8988T (cell line): ENCODE results near the gene ZER1.

ENCODE experiments used
- DNase-seq: peaks from one replicate; pipeline ENCODE4 v3.0.0; 2011

ZER1 gene

DNA sequence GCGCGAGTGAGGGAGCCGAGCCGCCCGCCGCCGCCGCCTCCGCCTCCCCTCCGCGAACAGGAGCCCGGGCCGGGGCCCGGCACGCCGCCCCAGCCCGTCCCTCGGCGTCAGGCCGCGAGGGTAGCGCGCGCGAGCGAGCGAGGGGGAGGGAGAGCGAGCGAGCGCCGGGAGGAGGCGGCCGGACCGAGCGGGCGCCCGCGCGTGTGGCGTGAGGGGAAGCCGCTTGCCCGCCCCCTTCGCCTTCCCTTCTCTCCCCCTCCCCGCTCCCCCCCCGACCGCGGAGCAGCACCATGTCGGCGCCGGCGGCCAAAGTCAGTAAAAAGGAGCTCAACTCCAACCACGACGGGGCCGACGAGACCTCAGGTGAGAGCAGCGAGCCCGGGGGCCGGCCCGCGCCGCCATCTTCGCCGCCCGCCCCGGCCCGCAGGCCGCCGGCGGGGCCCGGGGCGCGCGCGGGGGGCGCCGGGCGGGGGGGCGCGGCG, 82.4 kb downstream of the ZER1 start:
- DNase-seq: no peak

- DNase-seq: peak; percentile 100
Observed at GRCh38 chr9:128688501-128689292, 83.0 kb downstream of the ZER1 start, which contains the start of gene SET. TSS of gene SET (plus strand) at chr9:128689222. CDS start at chr9:128689583, 361 bp downstream.

DNA sequence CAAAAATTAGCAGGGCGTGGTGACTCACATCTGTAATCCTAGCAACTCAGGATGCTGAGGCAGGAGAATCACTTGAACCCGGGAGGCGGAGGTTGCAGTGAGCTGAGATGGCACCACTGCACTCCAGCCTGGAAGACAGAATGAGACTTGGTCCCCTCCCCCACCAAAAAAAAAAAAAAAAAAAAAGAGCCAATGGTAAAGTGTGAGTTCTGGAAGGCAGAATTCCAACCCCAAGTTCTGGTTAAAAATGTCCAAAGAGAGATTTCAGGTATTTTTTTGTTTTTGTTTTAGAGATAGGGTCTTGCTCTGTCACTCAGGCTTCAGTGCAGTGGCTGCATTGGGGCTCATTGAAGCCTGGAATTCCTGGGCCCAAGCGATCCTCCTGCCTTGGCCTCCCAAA, 84.3 kb downstream of the ZER1 start:
- no peak for DNase-seq

- DNase-seq: no peak
Observed at GRCh38 chr9:128685636-128686489, 85.9 kb downstream of the ZER1 start.

DNA sequence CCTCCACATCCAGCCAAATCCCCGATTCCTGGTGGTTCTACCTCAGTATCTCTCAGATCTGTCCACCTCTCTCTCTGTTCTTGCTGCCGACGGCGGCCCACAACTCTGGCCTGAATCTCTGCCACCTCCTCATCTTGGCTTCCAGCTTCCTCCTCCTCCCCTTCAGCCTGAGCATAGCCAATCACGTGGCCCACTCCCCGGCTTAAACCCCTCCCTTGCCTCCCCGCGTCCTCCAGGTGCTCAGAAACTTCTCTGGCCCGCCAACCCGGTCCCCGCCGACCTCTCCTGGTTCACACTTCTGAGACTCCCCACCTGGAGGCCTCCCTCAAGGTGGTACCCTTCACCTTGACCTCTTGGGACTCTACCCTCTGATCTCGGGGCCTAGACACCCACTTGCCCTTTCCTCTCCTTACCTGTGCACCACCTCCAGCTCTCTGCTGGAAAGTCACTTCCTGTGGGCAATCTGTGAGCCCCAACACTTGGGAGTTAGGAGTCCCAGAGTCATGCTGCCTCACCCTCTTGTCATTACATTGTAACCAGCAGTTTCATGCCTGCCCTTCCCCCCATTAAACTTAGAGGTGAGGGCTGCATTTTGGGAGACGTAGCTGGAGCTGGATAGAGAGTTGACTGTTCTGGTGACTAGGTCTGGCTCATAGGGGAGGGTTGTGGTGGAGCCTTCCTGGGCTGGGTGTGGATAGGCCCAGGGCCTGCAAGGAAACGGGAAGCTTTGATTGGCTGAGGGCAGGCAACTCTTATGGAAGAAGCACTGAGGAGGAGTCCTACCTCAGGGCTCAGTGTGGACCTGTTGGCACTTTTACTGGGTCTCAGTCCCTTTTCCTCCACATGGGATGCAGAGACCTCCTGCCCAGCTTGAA, 87.2 kb downstream of the ZER1 start:
- DNase-seq: peak; percentile 76

DNA sequence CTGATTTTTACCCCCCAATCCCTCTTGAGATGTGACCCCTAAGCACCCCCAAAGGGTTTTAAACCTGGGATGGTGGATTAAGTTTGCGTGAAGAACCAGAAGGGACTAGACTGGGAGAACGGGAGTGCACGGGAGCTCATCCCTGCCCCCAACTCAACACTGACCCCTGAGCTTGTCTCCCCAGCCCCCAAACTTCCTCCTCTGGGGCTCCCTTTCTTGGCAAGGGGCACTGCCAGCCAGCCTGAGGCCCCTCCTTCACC, 87.7 kb downstream of the ZER1 start:
- DNase-seq: no peak

DNA sequence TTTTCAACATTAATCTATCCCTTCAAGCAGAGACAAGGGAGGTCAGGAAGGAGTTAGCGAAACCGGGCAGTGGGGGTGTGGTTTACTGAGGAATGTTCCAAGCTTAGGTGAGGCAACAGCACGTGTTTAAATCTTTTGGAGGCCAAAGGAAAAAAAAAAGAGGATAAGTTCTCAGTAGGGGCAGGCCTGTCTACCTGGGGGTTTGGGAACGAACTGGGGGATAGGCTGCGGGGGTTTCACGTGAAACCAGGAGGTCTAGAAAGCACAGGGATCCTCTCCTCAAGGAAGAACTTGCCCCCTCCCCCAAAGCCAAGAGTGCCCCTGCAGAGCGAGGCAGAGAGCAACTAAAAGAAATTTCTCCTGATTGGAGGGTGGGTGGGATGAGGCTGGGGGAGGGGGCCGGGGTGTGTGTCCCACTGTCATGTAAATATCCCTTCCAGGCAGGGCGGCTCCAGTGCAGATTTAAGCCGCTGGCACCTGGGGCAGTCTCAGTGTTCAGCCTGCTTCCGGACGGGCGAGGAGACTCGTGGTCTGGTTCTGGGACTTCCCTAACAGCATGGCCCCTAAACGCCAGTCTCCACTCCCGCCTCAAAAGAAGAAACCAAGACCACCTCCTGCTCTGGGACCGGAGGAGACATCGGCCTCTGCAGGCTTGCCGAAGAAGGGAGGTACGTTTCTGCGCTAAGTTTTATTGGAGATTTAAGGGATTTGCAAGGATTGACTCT, 88.2 kb downstream of the ZER1 start:
- no peak for DNase-seq
